Fibroblast of peridontal ligament (primary cell): ENCODE data around the gene GAL3ST1.
"Not testable (repeated sequence)": the region's sequence is repeated elsewhere in the genome, so short reads cannot be mapped to it uniquely, and the experiment has no call there.

Experiments
- DNase-seq: peaks from one replicate; pipeline ENCODE4 v3.0.0-alpha.2; 2010; ENCODE audit errors: extremely low read depth

Gene GAL3ST1

GRCh38 chr22:30564761-30565119 lies 9.7 kb downstream of the GAL3ST1 start:
- DNase-seq, result no peak

GRCh38 chr22:30564045-30564760 lies 10.3 kb downstream of the GAL3ST1 start:
- no peak for DNase-seq

GRCh38 chr22:30562366-30562765 lies 12.1 kb downstream of the GAL3ST1 start:
- no peak for DNase-seq

- no peak for DNase-seq
Observed at GRCh38 chr22:30561402-30562189, 12.9 kb downstream of the GAL3ST1 start.

GRCh38 chr22:30560643-30561202 lies 13.7 kb downstream of the GAL3ST1 start:
- DNase-seq, result not testable (repeated sequence)

- no peak for DNase-seq
Observed at GRCh38 chr22:30559889-30560288, 14.6 kb downstream of the GAL3ST1 start.

- no peak for DNase-seq
Observed at GRCh38 chr22:30557243-30557642, 17.2 kb downstream of the GAL3ST1 start.

- DNase-seq, result no peak
Observed at GRCh38 chr22:30556388-30556787, 18.1 kb downstream of the GAL3ST1 start.

- no peak for DNase-seq
Observed at GRCh38 chr22:30555282-30556210, 18.9 kb downstream of the GAL3ST1 start.

- DNase-seq, result no peak
Observed at GRCh38 chr22:30553971-30554370, 20.5 kb downstream of the GAL3ST1 start.

- DNase-seq, result no peak
Observed at GRCh38 chr22:30552719-30553118, 21.7 kb downstream of the GAL3ST1 start.

- not testable (repeated sequence) for DNase-seq
Observed at GRCh38 chr22:30551813-30552212, 22.7 kb downstream of the GAL3ST1 start.

GRCh38 chr22:30547188-30547587 lies 27.3 kb downstream of the GAL3ST1 start:
- DNase-seq, result no peak

GRCh38 chr22:30546616-30547015 lies 27.8 kb downstream of the GAL3ST1 start, which contains the start of gene SEC14L6:
Gene SEC14L6 (minus strand): TSS chr22:30546741. CDS start chr22:30546682, 59 bp downstream.
- no peak for DNase-seq

GRCh38 chr22:30542811-30543188 lies 31.7 kb downstream of the GAL3ST1 start:
- no peak for DNase-seq

- no peak for DNase-seq
Observed at GRCh38 chr22:30541961-30542810, 32.3 kb downstream of the GAL3ST1 start.

- not testable (repeated sequence) for DNase-seq
Observed at GRCh38 chr22:30541511-30541910, 33.0 kb downstream of the GAL3ST1 start.

- DNase-seq, result no peak
Observed at GRCh38 chr22:30539368-30539767, 35.1 kb downstream of the GAL3ST1 start.

GRCh38 chr22:30538280-30538679 lies 36.2 kb downstream of the GAL3ST1 start:
- no peak for DNase-seq

GRCh38 chr22:30537083-30537731 lies 37.3 kb downstream of the GAL3ST1 start:
- DNase-seq, result no peak
